Measurements from ENCODE around the gene ATRAID.

The ATRAID gene

GRCh38 chr2:27179344-27180000 lies 32.4 kb upstream of the ATRAID start:
- Histone ChIP-seq H3K9me3 (no peaks in the 10 kb centered on the region), H3K36me3 (no peaks in the 10 kb centered on the region), H3K4me1 (ENCODE audit: control insufficient read depth in 1 of 2, insufficient read depth in 1 of 2, low read depth in 1 of 2, low read length in 1 of 2) (no peaks in the 10 kb centered on the region), H3K27ac (no peak overlapping the region), H3K4me3 (ENCODE audit: low read depth in 1 of 2, low read length in 1 of 2) (no peak overlapping the region), H3K27me3 (peaks cover 19% of the 10 kb centered on the region)
- no peak for TF ChIP-seq CTCF (IDR thresholded peaks at IDR 0.05)

- Histone ChIP-seq H3K4me1 (ENCODE audit: control insufficient read depth in 1 of 2, insufficient read depth in 1 of 2, low read depth in 1 of 2, low read length in 1 of 2) (no peaks in the 10 kb centered on the region), H3K27ac (no peak overlapping the region), H3K27me3 (peaks cover 16% of the 10 kb centered on the region), H3K9me3 (no peaks in the 10 kb centered on the region), H3K4me3 (ENCODE audit: low read depth in 1 of 2, low read length in 1 of 2) (no peak overlapping the region), H3K36me3 (no peaks in the 10 kb centered on the region)
- no peak for TF ChIP-seq CTCF (IDR thresholded peaks at IDR 0.05)
Observed at GRCh38 chr2:27182346-27182745, 29.5 kb upstream of the ATRAID start.

GRCh38 chr2:27184115-27184514 lies 27.7 kb upstream of the ATRAID start:
- H3K4me3 ChIP-seq (ENCODE audit: low read depth in 1 of 2, low read length in 1 of 2), result no peak overlapping the region
- no peak for TF ChIP-seq CTCF (IDR thresholded peaks at IDR 0.05)
- H3K4me1 ChIP-seq (ENCODE audit: control insufficient read depth in 1 of 2, insufficient read depth in 1 of 2, low read depth in 1 of 2, low read length in 1 of 2), result no peaks in the 10 kb centered on the region
- no peaks in the 10 kb centered on the region for H3K36me3 ChIP-seq
- H3K9me3 ChIP-seq, result no peaks in the 10 kb centered on the region
- H3K27me3 ChIP-seq, result no peaks in the 10 kb centered on the region
- H3K27ac ChIP-seq, result no peak overlapping the region

- H3K4me1 ChIP-seq (ENCODE audit: control insufficient read depth in 1 of 2, insufficient read depth in 1 of 2, low read depth in 1 of 2, low read length in 1 of 2), result no peaks in the 10 kb centered on the region
- H3K36me3 ChIP-seq, result no peaks in the 10 kb centered on the region
- H3K27ac ChIP-seq, result no peak overlapping the region
- H3K9me3 ChIP-seq, result no peaks in the 10 kb centered on the region
- H3K4me3 ChIP-seq (ENCODE audit: low read depth in 1 of 2, low read length in 1 of 2), result no peak overlapping the region
- H3K27me3 ChIP-seq, result no peaks in the 10 kb centered on the region
- TF ChIP-seq CTCF (IDR thresholded peaks at IDR 0.05), result no peak
Observed at GRCh38 chr2:27185331-27186026, 26.4 kb upstream of the ATRAID start.

GRCh38 chr2:27186613-27187345 lies 25.1 kb upstream of the ATRAID start:
- TF ChIP-seq CTCF (IDR thresholded peaks at IDR 0.05), result no peak
- no peak overlapping the region for H3K27ac ChIP-seq
- no peaks in the 10 kb centered on the region for H3K4me1 ChIP-seq (ENCODE audit: control insufficient read depth in 1 of 2, insufficient read depth in 1 of 2, low read depth in 1 of 2, low read length in 1 of 2)

More at GRCh38 chr2:27186613-27187345, 25.1 kb upstream of the ATRAID start:
- no peaks in the 10 kb centered on the region for H3K9me3 ChIP-seq
- no peaks in the 10 kb centered on the region for H3K27me3 ChIP-seq
- H3K36me3 ChIP-seq, result no peaks in the 10 kb centered on the region
- no peak overlapping the region for H3K4me3 ChIP-seq (ENCODE audit: low read depth in 1 of 2, low read length in 1 of 2)
